SK-MEL-5 (cell line): Measurements from ENCODE around the gene APOO. TPM values are rescaled to one million over a fixed set of nuclear protein-coding genes. Genes with fewer than 3 reads are reported as not detected.
A peak's percentile ranks its signal among the peaks of the same experiment; 100 is the strongest.

Experiments
- DNase-seq: peaks from one replicate; pipeline ENCODE4 v3.0.0-alpha.2; 2016; ENCODE audit warnings: low read depth, low spot score
- in situ Hi-C: cut with HindIII; loops from 2 replicates; pipeline ENCODE4 v1.10.0; 2016; ENCODE audit warnings: low sequenced_read_pairs, high pct_unique_total_duplicates, low pct_unique_long_range_greater_than_20kb
- total RNA-seq: library from RNA; depleted of rRNA; stranded (reverse); fragments of >200 nt; shearing (Covaris generic); gene quantifications from 2 replicates; pipeline ENCODE4 v1.2.3, GENCODE V29; 2014

The APOO gene
- total RNA-seq, 1 experiment from 2014 or later = 38.6 TPM

- in situ Hi-C loops = no loop called here
- no peak for DNase-seq
Measured at GRCh38 chrX:23841847-23842522, 65.8 kb downstream of the APOO start.

DNA sequence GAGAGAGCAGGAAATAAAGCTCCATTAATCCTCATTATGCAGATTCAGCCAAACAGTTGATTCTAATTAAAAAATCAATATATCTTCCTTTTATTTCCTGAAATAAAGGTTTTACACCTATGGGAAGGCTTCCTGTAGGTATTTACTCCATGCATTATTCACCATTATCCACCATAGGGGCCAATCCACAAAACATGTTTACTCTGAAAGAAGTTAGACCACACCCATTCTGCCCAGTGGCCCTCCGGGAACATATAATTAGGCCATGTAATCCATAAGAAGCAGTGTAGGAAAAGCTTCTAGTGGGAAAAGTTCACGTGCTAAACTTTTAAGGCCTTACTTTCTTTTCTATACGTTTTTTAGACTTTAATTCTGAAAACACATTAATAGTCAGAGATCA lies 67.1 kb downstream of the APOO start:
- DNase-seq = no peak
- in situ Hi-C loops = no loop called here

- no peak for DNase-seq
- in situ Hi-C loops = no loop called here
Measured at GRCh38 chrX:23838953-23839352, 68.8 kb downstream of the APOO start.

- in situ Hi-C loops = no loop called here
- peak; percentile 86 for DNase-seq
Measured at GRCh38 chrX:23832721-23833120, 75.0 kb downstream of the APOO start.

DNA sequence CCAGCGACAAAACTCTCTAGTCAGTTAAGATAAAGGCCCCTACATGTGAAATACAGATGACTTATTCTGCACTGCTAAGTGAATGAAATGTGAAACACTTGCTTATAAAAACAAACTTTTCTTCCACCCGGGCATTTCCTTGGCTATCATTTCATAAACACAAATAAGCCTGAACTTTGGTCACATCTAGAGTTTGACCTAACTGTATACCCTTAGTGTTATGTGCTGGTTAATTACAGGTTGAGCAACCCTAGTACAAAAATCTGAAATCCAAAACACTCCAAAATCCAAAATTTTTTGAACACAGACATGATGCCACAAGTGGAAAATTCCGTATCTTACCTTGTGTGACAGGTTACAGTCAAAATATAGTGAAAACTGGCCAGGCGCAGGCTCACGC lies 78.9 kb downstream of the APOO start:
- in situ Hi-C loops = no loop called here
- no peak for DNase-seq

GRCh38 chrX:23826653-23827052 lies 81.1 kb downstream of the APOO start:
- in situ Hi-C loops = no loop called here
- no peak for DNase-seq

GRCh38 chrX:23826216-23826615 lies 81.5 kb downstream of the APOO start:
- in situ Hi-C loops = no loop called here
- DNase-seq = peak; percentile 79

DNA sequence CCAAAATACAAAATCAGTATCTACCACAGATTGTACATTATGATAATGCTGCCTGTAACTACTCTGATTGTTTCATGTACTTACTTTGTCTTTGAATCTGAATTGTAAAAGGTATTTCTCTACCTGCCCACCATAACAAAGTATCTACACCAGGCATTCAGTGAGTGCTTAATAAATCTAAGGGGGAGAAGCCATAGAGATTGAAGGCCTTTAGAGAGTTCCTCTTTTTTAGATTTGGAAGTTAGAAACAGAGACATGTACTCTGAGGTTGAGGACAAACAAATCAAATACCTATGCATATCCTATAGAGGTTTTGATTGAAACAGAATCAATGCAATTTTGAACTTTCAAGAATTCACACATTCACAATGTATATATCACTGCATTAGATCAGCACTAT lies 82.1 kb downstream of the APOO start:
- in situ Hi-C loops = no loop called here
- DNase-seq = no peak

GRCh38 chrX:23822841-23823240 lies 84.9 kb downstream of the APOO start:
- in situ Hi-C loops = no loop called here
- no peak for DNase-seq

DNA sequence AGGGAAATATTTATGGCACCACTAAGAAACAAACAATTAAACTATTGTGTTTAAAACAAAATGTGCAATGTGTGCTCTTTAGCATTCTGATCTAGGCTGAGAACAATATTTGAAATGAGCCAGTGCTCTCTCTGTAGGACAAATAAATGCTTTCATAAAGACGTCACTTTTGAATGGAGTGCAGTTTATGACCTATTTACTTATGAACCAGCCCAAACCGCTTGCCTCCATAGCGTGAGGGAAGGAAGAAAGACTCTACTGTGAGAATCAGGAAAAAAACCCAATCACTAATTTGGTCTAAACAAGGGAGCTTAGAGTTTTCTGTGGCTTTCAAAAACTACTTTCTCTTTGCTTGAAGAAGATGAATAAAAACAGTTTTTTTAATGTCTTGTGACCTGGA lies 85.3 kb downstream of the APOO start:
- peak; percentile 97 for DNase-seq
- in situ Hi-C loops = no loop called here

- in situ Hi-C loops = no loop called here
- no peak for DNase-seq
Measured at GRCh38 chrX:23821847-23822246, 85.9 kb downstream of the APOO start.

DNA sequence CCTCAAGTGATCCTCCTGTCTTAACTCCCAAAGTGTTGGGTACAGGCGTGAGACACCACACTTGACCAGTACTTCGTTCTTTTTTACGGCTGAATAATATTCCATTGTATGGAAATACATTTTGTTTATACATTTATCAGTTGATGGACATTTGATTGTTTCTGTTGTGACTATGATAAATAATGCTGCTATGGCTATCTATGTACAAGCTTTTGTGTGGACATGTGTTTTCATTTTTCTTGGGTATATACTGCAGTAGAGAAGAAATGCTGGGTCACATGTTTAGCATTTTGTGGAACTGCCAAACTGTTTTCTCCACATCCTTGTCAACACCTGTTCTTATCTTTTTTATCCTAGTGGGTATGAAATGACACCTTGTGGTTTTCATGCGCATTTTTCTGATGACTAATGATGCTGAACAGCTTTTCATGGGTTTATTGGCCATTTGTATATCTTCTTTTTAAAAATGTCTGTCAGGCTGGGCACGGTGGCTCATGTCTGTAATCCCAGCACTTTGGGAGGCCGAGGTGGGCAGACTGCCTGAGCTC lies 87.4 kb downstream of the APOO start:
- DNase-seq = no peak
- in situ Hi-C loops = no loop called here

DNA sequence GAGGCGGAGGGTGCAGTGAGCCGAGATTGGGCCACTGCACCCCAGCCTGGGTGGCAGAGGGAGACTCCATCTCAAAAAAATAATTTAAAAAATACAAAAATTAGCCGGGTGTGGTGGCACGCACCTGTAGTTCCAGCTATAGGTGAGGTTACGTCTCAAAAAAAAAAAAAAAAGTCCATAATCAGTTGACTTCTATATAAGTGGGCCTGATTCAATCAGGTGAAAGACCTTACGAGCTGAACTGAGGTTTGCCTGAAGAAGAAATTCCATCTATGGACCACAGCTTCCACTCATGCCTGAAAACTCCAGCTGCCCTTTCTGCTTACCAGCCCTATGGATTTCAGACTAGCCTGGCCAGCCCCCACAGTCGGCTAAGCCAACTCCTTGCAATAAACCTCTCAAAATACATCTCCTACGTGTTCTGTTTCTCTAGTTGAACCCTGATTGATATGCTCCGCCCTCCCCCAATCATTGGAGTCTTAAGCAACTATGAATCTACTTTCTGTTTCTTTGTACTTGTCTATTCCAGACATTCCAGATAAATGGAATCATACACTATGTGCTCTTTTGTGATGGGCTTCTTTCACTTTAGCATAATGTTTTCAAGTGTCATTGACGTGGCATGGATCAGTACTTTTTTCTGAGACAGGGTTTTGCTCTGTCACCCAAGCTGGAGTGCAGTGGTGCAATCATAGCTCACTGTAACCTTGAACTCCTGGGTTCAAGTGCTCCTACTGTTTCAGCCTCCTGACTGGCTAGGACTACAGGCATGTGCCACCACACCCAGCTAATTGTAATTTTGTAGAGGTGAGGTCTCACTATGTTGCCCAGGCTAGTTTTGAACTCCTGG lies 88.1 kb downstream of the APOO start:
- in situ Hi-C loops = no loop called here
- DNase-seq = no peak

DNA sequence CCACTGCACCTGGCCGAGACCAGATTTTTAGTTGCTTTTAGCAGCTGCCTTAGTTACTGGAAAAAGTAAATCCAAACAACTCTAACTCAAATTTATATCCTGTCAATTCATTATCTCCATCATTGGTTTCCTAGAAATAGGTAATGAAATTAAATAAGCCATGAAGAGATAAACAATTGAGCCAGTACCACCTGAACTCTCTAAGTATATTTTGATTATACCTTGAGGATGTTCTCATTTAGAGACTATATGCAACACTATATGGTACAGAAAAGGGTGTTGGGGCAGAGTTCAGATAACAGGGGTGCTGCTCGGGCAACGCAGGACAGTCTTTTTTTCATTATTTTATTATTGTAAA lies 89.8 kb downstream of the APOO start:
- in situ Hi-C loops = no loop called here
- no peak for DNase-seq

- in situ Hi-C loops = no loop called here
- DNase-seq = no peak
Measured at GRCh38 chrX:23816179-23816578, 91.6 kb downstream of the APOO start.

- no peak for DNase-seq
- in situ Hi-C loops = no loop called here
Measured at GRCh38 chrX:23815376-23815775, 92.4 kb downstream of the APOO start.

DNA sequence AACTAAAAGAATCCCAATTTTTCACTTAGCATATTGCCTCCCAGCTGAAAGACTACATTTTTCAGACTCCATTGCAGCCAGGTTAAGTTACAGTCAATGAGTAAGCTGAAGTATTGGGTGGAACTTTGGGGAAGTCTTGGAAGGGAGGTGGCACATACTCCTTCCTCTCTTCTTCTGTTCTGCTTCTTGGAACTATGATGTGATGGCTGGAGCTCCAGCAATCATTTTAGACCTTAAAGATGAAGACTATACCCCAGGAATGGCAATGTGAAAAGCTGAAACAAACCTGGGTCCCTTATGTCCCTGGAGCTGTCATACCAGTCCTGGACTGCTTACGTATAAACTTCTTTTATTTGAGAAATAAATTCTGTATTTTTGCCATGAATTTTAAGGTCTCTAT lies 93.9 kb downstream of the APOO start:
- no peak for DNase-seq
- in situ Hi-C loops = no loop called here

GRCh38 chrX:23811656-23812055 lies 96.1 kb downstream of the APOO start:
- in situ Hi-C loops = no loop called here
- DNase-seq = no peak

DNA sequence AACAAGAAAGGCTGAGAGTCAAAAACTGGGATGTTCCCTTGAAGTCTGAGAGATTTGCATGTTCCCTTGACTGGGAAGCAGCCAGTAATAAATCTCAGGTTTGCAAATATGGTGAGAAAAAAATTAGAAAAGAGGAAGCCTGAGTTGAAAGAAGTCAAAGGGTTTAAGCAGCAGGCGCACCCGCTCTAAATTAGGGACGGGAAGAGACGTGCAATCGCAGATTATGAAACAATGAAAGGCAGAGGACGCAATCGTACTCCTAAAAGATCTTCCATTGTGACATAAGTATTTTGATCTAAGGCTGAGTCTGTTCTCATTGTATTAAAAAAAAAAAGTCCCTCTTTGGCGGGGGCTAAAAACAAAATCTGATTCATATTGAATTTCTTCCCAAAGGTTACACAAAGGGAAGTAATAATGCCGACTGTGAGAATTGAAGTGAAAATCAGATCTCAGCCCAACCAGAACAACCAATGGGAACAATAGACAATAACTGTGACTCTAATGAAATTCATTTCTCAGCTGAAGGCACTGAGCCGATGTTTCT lies 96.6 kb downstream of the APOO start:
- DNase-seq = peak; percentile 74
- in situ Hi-C loops = no loop called here
